Measurements from ENCODE around the gene CACNA1H.
"Not testable (repeated sequence)": the region's sequence is repeated elsewhere in the genome, so short reads cannot be mapped to it uniquely, and the experiment has no call there.

CACNA1H gene

DNA sequence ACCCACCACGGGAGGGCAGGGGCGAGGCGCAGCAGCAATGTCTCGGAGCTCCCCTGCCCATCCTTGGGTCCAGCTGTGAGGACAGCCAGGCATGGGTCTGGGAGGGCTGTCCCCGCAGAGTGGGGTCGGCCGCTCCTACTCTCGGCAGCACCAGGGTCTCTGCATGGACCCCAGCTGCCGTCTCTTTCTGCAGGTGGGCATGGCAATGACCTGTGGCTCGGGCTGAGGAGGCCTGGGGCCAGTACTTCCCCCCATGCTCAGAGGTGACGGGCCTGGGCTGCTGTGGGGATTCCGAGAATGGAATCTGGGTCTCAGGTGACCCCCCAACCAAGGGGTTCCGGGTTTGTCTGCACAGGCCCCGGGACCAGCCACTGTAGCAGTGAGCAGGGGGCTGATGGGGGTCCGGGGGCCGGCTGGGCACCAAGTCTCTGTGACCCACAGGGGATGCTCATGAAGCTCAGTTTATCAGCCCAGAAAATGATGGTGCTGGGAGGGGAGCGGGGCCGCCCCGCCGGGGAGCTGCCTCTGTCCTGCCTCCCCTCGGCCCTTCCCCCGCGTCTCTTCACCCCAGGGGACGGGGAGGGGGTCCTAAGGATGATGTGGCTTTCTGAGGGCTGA, 23.5 kb downstream of the CACNA1H start:
- FAIRE-seq = no peak

DNA sequence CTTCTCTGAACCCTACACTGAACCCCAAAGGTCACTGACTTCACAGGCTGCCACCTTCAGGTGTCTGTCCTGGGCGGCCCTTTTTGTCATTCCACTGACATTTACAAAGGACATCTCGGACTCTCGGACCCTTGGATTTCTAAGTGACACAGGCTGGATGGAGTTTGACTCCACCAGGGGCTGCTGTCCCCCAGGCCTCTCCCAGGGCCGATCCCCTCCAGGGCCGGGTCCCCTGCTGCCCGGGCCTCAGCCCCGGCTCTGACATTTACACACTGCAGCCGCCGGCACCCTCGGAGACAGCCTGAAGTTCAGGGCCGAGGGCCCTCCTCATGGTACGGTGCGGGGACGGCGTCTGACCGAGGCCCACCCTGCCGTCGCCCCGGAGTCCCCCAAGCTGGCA, 24.1 kb downstream of the CACNA1H start:
- FAIRE-seq = no peak

DNA sequence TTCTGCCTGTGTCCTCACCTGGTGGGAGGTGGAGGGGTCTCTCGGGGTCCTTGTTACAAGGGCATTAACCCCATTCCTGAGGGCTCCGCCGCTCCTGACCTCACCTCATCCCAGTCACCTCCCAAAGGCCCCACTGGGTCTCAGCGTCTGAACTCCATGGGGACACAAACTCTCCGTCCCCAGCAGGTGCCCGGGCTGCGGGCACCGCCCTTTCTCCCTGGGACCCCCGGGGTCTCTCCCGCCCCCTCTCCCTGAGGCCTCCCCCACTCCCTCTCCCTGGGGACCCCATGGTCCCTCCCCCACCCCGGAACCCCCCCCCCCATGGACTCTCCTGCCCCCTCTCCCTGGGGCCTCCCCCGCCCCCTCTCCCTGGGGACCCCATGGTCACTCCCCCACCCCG, 24.8 kb downstream of the CACNA1H start:
- no peak for FAIRE-seq

DNA sequence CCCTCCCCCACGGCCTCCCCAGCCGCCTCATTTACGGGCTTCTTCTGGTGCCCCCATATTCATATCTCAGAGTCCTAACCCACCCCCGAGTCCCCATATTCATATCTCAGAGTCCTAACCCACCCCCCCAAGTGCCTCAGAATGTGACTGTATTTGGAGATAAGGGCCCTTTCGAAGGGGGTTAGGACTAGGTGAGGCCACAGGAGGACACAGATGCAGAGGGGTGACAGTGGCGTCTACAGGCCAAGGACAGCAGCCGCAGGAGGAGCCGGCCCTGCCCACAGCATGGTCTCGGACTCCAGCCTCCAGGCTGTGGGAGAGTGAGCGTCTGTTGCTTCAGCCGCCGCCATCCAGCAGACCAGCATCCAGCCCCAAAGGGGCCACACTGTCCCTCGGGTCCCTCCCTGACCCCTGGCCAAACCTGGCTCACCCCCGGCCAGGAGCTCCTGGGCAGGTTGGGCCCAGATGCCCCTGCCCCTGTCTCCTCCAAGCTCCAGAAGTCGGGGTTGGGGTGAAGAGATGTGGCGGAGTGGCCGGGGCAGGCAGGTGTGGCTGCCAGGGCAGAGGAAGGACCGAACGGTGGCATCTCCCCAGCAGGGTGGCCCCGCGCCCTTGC, 25.5 kb downstream of the CACNA1H start:
- FAIRE-seq = no peak

DNA sequence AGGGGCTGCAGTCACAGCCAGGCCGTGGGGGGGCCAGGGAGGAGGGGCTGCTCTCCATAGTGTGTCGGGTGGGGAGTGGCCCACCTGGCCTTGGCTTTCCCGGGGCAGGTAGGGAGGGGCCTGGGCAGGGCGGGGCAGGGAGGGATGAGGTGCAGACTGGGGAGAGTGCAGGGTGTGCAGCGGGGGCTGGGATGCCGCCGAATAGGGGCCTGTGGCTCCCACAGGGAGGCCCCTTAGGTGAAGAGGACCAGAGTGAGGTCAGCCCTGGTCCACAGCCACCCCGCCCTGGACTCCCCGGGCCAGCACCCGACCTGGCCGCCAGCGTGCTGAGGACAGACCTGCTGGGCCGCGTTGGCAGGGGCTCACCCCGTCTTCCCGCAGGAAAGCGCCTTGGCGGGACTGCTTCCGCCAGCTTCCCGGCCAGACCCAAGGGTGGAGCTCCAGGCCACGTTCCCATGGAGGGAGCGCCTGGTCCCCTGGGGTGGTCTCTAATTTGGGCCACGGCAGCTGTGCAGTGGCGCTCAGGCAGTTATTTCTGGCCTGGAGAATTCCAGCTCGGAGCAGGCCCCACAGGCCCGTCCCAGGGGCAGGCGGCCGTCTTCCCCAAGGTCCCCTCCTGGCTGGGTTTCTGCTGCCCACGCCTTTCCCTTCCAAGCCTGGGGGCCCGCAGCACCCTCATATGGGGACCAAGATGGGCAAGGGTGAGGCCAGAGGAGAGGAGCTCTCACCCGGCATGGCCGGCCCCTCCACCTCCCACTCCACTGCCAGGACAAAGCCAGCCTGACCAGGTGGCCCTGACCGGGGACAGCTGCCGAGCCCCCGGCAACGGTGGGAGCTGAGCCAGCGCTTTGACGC, 27.9 kb downstream of the CACNA1H start:
- FAIRE-seq = no peak

DNA sequence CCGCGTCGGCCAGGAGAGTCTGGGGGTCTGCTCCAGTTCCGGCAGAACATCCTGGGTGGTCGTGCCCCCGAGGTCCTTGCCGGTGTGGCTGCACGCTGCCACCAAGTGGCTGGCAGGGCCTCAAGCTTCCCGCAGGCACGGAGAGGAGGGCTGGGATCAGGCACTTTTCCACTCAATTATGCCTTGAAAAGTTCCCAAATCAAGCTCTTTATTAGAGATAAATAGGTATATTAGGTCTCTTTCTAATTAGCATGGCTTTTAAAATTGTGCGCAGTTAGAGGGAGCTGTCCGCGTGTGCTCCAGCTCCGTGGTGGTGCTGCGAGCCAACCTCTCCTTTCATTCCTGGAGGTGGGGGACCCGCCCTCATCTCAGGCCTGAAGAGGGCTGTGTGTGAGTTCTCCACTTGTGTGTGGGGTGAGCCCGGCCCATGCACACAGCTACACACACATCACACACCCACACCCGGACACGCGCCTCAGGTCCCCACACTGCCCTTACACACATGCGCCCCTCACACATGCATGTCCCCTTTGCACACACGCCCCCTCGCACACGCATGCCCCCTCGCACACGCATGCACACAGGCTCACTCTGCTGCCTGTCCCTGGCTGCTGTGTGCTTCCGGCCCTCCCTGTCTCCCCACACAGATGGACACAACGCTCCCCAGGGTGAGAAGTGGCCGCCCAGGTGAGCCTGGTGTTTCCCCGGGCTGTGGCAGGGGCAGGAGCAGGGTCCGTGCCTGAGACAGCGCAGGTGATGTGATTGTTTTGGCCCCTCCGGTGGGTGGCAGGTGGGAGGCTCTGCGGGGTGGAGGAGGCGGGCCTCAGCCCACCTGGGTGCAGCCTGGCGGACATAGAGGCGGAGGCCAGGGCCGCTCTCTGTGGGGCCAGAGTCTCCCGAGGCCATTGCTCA, 28.8 kb downstream of the CACNA1H start:
- FAIRE-seq = no peak

DNA sequence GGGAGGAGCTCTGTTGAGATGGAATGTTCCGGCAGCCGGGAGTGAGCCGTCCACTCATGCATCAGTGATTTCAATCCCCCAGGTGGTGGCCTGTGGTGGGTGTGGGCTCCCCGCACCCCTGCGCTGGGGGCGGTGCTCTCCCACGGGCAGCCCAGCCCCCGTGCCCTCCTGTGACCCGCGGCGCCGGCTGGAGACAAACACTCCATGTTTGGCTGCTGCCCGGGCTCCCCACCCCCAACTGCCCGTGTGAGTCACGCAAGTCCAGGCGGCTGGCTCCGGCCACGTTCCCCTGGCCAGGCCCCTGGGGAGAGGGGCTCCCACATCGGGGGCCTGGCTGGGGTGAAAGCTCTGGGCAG, 29.4 kb downstream of the CACNA1H start:
- FAIRE-seq = no peak

DNA sequence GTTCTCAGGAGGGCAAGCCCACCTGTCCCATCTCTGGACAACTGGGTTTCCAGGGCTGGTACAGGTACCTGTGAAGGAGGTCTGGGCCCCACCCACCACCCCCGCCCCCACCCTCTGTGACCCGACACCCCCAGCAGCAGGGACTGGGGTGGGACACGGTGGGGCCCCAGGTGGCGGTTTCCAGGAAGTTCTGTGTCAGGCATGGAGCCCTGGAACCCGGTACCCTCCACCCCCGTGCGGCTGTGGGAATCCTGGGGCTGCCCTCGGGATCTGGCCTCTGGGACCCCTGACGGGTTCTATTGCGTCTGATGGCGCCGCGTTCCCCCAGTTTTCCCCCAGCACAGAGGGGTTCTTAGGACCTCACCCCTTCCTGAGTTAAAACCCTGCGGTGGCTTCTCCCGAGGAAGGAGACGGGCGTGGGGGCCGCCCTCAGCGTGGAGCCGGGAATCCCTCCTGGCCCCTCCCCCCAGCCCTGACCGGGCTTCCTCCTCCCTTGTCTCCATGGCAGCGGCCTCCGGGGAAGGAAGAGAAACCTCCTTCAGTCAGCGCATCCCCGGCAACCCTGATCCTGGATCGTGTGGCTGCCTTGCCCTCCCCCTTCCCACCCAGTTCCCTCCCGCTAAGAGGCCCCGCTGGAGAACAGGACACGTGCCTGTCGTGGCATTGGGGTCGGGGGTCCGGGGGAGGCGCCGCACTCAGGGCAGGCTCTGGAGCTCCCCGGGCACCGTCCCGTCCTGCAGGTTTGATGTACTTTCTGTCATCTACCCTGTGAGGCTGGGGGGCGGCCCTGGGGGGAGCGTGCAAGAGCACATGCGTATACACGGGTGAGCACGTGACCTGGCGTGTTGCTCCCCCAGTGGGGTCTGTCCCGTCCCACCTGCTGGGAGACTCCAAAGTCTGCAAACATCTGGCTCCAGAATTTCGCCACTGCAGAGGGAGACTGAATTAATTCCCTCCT, 30.3 kb downstream of the CACNA1H start:
- FAIRE-seq = peak; percentile 51

DNA sequence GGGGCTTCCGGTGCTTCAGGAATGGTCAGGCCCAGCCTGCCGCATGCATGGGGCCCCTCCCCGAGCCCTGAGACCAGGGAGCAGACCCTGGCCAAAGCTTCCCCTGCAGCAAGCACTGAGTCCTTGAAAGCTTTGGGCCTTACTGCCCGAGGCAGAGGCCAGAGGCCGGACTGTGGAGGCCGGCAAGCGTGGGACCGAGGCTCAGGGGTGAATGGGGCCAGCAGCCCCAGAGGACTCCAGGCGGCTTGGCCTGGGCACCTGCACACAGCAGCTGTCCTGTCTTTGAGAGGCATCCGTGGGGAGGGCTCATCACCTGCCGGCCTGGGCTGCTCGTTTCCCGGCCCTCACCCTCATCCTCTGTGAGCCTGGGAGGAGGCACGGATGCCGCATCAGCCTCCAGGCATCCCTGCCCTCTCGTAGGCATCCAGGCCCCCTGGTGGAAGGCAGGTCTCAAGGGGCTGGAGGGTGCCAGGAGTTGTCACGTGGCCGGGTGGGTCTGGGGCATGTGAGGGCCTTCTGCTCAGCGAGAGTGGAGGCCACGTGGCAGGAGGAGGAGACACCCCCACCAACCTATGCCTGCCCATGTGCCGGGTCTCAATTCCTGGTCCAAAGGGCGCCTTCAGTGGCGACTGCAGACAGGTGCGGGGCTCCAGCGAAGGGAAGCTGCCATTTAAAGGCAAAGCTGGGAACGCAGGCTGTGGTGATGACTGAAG, 31.4 kb downstream of the CACNA1H start:
- FAIRE-seq = no peak

DNA sequence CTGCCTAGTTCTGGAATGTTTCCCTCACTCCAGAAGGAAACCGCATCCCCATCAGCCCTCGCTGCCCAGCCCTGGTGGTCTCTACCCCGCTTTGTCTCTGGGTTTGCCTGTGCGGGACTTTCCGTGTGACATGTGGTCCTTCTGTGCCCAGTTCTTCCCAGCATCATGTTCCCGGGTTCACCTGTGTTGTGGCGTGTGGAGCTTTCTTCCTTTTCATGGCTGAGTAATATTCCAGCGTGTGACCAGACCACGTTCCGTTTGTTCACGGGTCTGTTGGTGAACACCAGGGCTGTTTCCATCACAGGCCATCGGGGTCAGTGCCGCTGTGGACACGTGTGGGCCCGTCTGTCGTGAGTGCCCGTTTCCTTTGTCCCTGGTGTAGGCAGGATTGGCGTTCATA, 32.1 kb downstream of the CACNA1H start:
- no peak for FAIRE-seq

DNA sequence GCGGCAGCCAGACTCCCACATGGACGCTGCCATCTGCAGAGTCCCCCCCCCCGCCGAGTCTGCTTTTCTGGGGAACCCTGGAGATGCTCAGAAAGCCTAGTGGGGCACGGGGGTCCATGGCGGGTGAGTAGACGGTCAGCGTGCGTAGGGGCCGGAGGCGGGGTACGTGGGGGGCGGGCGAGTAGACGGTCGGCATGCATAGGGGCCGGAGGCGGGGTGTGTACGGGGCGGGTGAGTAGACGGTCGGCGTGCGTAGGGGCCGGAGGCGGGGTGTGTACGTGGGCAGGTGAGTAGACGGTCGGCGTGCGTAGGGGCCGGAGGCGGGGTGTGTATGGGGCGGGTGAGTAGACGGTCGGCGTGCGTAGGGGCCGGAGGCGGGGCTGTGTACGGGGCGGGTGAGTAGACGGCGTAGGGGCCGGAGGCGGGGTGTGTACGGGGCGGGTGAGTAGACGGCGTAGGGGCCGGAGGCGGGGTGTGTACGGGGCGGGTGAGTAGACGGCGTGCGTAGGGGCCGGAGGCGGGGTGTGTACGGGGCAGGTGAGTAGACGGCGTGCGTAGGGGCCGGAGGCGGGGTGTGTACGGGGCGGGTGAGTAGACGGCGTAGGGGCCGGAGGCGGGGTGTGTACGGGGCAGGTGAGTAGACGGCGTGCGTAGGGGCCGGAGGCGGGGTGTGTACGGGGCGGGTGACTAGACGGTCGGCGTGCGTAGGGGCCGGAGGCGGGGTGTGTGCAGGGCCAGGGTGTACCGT, 32.7 kb downstream of the CACNA1H start:
- FAIRE-seq = not testable (repeated sequence)

DNA sequence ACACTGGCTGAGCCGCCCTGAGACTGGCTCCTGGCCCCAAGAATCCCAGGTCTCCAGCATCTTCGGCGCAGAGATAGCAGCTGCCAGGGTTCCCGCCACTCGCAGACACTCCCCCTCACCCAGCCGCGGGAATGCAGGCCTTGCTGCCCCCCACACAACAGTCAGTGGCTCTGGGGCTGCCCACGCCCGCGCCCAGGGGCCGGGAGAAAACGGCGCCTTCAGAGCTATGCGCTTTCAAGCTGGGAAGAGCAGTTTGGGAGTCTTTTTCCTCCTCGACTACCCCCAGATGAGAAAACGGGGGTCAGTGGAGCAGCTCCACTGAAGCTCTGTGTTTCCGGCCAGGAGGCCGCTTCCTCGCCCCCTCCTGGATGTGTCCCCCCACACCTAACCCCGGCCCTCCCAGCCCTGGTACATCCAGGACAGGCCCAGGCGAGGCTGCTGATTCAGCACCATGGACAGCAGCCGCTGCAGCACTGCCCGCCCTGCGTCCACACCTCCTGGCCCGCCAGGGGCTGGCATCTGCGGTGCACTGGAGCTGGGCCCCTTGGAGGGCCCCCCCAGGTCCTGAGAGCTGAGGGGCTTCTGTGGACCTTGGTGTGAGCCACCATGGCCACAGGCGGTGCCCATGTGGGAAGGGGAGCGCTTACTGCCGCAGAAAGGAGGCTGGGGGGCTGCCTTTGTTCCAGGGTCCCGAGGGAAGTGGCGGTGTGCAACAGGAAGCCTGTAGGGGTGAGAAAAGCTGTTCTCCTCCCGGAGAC, 35.7 kb downstream of the CACNA1H start:
- no peak for FAIRE-seq

DNA sequence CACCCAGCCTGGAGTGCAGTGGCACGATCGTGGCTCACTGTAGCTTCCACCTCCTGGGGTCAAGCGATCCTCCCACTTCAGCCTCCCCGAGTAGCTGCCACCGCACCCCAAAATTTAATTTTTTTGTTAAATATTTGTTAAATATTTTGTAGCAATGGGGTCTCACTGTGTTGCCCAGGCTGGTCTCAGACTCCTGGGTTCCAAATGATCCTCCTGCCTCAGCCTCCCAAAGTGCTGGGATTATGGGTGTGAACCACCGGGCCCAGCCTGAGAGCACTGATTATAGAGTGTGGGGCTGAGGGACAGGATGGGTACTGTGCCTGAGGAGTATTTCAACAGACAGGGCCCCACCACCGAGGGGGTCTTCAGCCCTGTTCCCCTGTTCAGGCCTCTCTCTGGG, 36.5 kb downstream of the CACNA1H start:
- no peak for FAIRE-seq

DNA sequence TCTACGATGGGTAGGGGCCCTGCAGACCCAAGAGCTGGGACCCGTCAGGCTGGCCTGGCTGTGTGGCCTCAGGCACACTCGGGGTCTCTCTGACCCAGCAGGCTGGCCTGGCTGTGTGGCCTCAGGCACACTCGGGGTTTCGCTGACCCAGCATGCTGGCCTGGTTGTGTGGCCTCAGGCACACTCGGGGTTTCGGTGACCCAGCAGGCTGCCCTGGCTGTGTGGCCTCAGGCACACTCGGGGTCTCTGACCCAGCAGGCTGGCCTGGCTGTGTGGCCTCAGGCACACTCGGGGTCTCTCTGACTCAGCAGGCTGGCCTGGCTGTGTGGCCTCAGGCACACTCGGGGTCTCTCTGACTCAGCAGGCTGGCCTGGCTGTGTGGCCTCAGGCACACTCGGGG, 37.9 kb downstream of the CACNA1H start:
- not testable (repeated sequence) for FAIRE-seq

DNA sequence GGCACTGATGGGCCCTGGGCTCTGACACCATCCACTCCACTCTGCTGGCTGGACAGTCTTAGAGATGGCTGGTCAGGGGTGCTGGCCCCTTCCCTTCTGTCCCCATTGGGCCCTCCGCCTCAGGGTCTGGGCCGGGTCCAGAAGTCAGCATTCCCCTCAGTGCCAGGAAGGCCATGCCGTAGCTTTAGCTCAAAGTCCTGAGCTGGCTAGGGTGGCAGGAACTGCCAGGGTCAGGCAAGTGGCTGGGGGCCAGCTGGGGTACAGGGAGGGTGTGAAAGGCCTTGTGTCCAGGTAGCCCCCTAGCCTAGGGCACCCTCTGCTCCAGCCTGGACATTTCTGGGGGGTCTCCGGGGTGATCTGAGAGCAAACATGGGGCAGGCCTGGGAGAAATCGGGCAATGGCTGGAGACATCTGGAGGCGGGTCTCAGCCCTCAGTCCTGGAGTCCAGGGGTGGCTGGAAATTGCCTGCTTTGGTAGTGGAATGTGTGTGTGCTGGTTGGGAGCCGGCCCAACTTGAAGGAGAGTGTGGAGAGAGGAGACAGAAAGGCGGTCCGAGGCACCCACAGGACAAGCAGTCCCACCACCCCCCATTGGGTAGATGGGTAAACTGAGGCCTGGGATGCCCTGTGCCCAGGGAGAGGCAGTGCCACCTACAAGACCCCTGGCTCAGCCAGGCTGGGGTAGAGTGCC, 39.6 kb downstream of the CACNA1H start:
- no peak for FAIRE-seq

DNA sequence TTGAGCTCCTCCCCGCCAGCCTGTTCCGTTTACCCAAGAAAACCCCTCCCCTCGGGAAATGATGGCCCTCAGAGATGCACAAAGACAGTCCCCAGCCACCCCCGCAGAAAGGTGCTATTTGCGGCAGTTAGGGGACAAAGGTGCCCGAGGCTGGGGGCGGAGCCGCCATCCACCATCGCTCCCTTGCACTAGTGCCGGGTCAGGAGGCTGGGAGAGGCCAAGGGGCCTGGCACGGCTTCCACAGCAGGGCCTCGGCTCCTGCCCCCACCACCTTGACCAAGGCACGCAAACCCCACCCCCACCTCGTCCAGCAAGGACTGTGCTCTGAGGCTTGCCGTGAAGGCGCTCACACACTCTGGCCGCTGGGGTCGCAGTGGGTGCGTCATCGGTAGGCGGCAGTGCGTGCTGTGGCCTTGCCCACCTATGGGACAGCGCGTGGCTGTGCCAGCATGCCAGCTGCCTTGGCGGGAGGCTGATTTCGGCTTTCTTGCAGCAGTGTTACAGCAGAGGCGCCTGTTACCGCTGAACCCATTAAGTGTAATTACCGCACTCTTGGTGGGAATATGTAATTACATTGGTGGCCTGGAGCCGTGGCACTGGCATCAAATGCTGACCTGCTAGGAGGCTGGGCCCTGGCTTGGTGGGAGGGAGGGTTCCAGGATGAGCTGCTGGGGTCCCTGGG, 40.4 kb downstream of the CACNA1H start:
- no peak for FAIRE-seq

DNA sequence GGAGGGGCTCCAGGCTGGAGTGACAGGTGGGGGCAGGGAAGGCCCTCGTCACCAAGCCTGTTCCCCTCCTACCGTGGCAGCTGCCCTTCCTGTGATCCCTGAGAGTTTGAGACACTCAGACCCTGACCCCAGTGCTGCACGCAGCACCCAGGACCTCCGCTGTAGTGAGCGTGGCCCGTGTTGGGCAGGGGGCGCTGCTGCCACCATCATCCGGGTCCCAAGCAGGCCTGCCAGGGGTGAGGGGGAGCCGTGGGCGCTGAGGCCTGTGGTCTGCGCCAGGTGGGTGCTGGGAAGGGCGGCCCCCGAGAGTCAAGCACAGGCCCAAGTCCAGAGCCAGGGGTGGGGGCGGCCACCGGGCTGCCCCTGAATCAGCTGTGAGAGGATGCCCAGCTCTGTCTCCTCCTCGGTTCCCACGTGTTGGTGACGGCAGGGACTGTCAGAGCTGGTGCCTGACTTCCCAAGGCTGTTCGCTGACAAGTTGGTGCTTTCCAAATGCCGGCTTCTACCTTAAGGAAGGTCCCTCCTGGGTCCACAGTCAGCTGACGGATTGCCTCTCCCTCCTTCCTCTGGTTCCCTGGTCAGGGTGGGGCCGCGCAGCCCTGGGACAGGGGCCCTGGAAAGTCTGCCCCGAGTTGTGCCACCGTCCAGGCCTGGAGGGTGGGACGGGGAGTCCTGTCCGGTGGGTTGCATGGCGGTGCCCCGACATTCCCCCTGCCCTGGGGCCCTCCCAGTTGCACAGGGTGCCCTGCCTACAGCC, 41.1 kb downstream of the CACNA1H start:
- no peak for FAIRE-seq
